Neural cell (in vitro differentiated cells): ENCODE results near the gene FKBP1A.

Experiments used
- CTCF ChIP-seq: fragments of 450-650 bp; IDR thresholded peaks from 2 replicates; pipeline ENCODE4 v1.5.1; 2014; ENCODE audit warnings: antibody characterized with exemption, mild to moderate bottlenecking, moderate library complexity; ENCODE audit not compliant: poor library complexity, severe bottlenecking
- EP300 ChIP-seq: fragments of 450-650 bp; conservative IDR thresholded peaks from 2 replicates; pipeline ENCODE4 v1.6.1; 2014; ENCODE audit warnings: antibody characterized with exemption, mild to moderate bottlenecking, moderate library complexity; ENCODE audit not compliant: poor library complexity, severe bottlenecking
- EZH2 ChIP-seq: fragments of 200-600, 300-800 bp; shearing (Covaris generic), sonication (generic); IDR thresholded peaks from 2 replicates; pipeline ENCODE4 v1.6.1; 2014; ENCODE audit warnings: antibody characterized with exemption, low read length, borderline replicate concordance, mild to moderate bottlenecking; ENCODE audit not compliant: insufficient read depth, poor library complexity, severe bottlenecking
- POLR2AphosphoS5 ChIP-seq: IDR thresholded peaks from 2 replicates; pipeline ENCODE4 v1.6.1; 2012
- RAD21 ChIP-seq: fragments of 450-650 bp; conservative IDR thresholded peaks from 2 replicates; pipeline ENCODE4 v1.6.1; 2014; ENCODE audit warnings: antibody characterized with exemption, mild to moderate bottlenecking, moderate library complexity
- REST ChIP-seq: IDR thresholded peaks from 2 replicates; pipeline ENCODE4 v1.6.1; 2012; ENCODE audit warnings: borderline replicate concordance

- no peak for TF ChIP-seq POLR2AphosphoS5
- no peak for TF ChIP-seq CTCF
- TF ChIP-seq REST = no peak
- no peak for TF ChIP-seq EP300
- TF ChIP-seq RAD21 = no peak
- no peak for TF ChIP-seq EZH2
Measured at GRCh38 chr20:1396702-1397101, 3.8 kb upstream of the FKBP1A start.
